C4-2B (cell line): ENCODE measurements around the gene SMIM13.

Source experiments
- CTCF ChIP-seq: fragments of 450-650 bp; conservative IDR thresholded peaks from 2 replicates; pipeline ENCODE4 v1.5.1; 2017; ENCODE audit warnings: mild to moderate bottlenecking
- ZFX ChIP-seq: fragments of 450-650 bp; IDR thresholded peaks from 2 replicates; pipeline ENCODE4 v1.6.1; 2017

- TF ChIP-seq CTCF (no peak), ZFX (no peak)
Observed at GRCh38 chr6:11187301-11187700, 93.7 kb downstream of the SMIM13 start.
